ENCODE data around the gene CYP2A13.
A peak's percentile ranks its signal among the peaks of the same experiment; 100 is the strongest.
"Not testable (repeated sequence)": the region's sequence is repeated elsewhere in the genome, so short reads cannot be mapped to it uniquely, and the experiment has no call there.

CYP2A13 gene

GRCh38 chr19:41088151-41088550 is at the start of gene CYP2A13:
TSS of gene CYP2A13 (plus strand) at chr19:41088451. CDS start at chr19:41088472, 21 bp downstream.
- no peak for DNase-seq

GRCh38 chr19:41039806-41040205 is 48.4 kb upstream of the CYP2A13 start:
- DNase-seq = no peak

- not testable (repeated sequence) for DNase-seq
Measured at GRCh38 chr19:41045095-41045494, 43.2 kb upstream of the CYP2A13 start.

- no peak for DNase-seq
Measured at GRCh38 chr19:41050426-41050825, 37.8 kb upstream of the CYP2A13 start.

- DNase-seq = not testable (repeated sequence)
Measured at GRCh38 chr19:41052162-41052561, 36.1 kb upstream of the CYP2A13 start.

- not testable (repeated sequence) for DNase-seq
Measured at GRCh38 chr19:41053331-41053730, 34.9 kb upstream of the CYP2A13 start.

GRCh38 chr19:41064974-41065569 is 23.2 kb upstream of the CYP2A13 start:
- DNase-seq = peak; percentile 6

- DNase-seq = no peak
Measured at GRCh38 chr19:41076286-41076685, 12.0 kb upstream of the CYP2A13 start.

GRCh38 chr19:41083516-41083915 is 4.7 kb upstream of the CYP2A13 start:
- no peak for DNase-seq

GRCh38 chr19:41085748-41086415 is 2.4 kb upstream of the CYP2A13 start:
- DNase-seq = no peak

GRCh38 chr19:41089959-41090358 is 1.7 kb downstream of the CYP2A13 start:
- DNase-seq = no peak

GRCh38 chr19:41095703-41096102 is 7.5 kb downstream of the CYP2A13 start:
- no peak for DNase-seq

- DNase-seq = no peak
Measured at GRCh38 chr19:41096353-41096752, 8.1 kb downstream of the CYP2A13 start.

GRCh38 chr19:41097302-41097701 is 9.1 kb downstream of the CYP2A13 start:
- no peak for DNase-seq

- DNase-seq = no peak
Measured at GRCh38 chr19:41098762-41099161, 10.5 kb downstream of the CYP2A13 start.

- not testable (repeated sequence) for DNase-seq
Measured at GRCh38 chr19:41102210-41102609, 14.0 kb downstream of the CYP2A13 start.

- DNase-seq = no peak
Measured at GRCh38 chr19:41106177-41106576, 17.9 kb downstream of the CYP2A13 start.

GRCh38 chr19:41111296-41111695 is 23.0 kb downstream of the CYP2A13 start:
- DNase-seq = no peak

- no peak for DNase-seq
Measured at GRCh38 chr19:41111750-41112295, 23.6 kb downstream of the CYP2A13 start.

GRCh38 chr19:41112728-41113290 is 24.6 kb downstream of the CYP2A13 start:
- DNase-seq = no peak

- DNase-seq = no peak
Measured at GRCh38 chr19:41114132-41114531, 25.9 kb downstream of the CYP2A13 start, which contains the start of gene CYP2F1. TSS of gene CYP2F1 (plus strand) at chr19:41114432. CDS start at chr19:41116189, 1,757 bp downstream.

GRCh38 chr19:41116261-41116660 is 28.0 kb downstream of the CYP2A13 start:
- DNase-seq = no peak

- peak; percentile 89 for DNase-seq
Measured at GRCh38 chr19:41120929-41121911, 33.0 kb downstream of the CYP2A13 start.
